Duodenal mucosa (tissue), 2 donors: ENCODE results near the gene ALDH3B1.

Experiments used
- H3K27ac ChIP-seq: one replicate; pipeline ENCODE4 v1.7.0; 2013; ENCODE audit warnings: low read depth, low read length
- H3K27me3 ChIP-seq, 2 donors: one replicate each; pipeline ENCODE4 v1.7.0; 2013; ENCODE audit warnings: low read length in 2 of 2, control low read depth in 1 of 2; ENCODE audit not compliant: insufficient read depth in 2 of 2, control insufficient read depth in 1 of 2
- H3K36me3 ChIP-seq, 2 donors: one replicate each; pipeline ENCODE4 v1.7.0; 2013; ENCODE audit warnings: low read length in 2 of 2, control low read depth in 1 of 2; ENCODE audit not compliant: insufficient read depth in 2 of 2, control insufficient read depth in 1 of 2
- H3K4me1 ChIP-seq, 2 donors: one replicate each; pipeline ENCODE4 v1.7.0; 2013; ENCODE audit warnings: low read length in 2 of 2, control low read depth in 1 of 2; ENCODE audit not compliant: insufficient read depth in 2 of 2, control insufficient read depth in 1 of 2
- H3K4me3 ChIP-seq, 2 donors: one replicate each; pipeline ENCODE4 v1.7.0; 2013; ENCODE audit warnings: low read length in 2 of 2, low read depth in 1 of 2
- H3K9ac ChIP-seq, 2 donors: one replicate each; pipeline ENCODE4 v1.7.0; 2013; ENCODE audit warnings: low read length in 2 of 2, low read depth in 1 of 2
- H3K9me3 ChIP-seq, 2 donors: one replicate each; pipeline ENCODE4 v1.7.0; 2013; ENCODE audit warnings: low read length in 2 of 2, control low read depth in 1 of 2; ENCODE audit not compliant: control insufficient read depth in 1 of 2

ALDH3B1 gene

GRCh38 chr11:68074584-68075352 lies 64.6 kb downstream of the ALDH3B1 start:
- Histone ChIP-seq H3K27me3 (no peaks in the 10 kb centered on the region), H3K27ac (no peak overlapping the region), H3K9me3 (no peaks in the 10 kb centered on the region), H3K36me3 (peaks cover 27 to 54% of the 10 kb centered on the region in 2 donors), H3K4me1 (no peaks in the 10 kb centered on the region), H3K9ac (no peak overlapping the region), H3K4me3 (no peak overlapping the region)

- Histone ChIP-seq H3K9me3 (no peaks in the 10 kb centered on the region), H3K36me3 (peaks cover 15 to 53% of the 10 kb centered on the region in 2 donors), H3K27me3 (no peaks in the 10 kb centered on the region), H3K4me1 (no peaks in the 10 kb centered on the region), H3K9ac (no peak overlapping the region), H3K27ac (no peak overlapping the region), H3K4me3 (no peak overlapping the region)
Measured at GRCh38 chr11:68076371-68077042, 66.4 kb downstream of the ALDH3B1 start.

GRCh38 chr11:68077617-68078582 lies 67.8 kb downstream of the ALDH3B1 start:
- Histone ChIP-seq H3K4me1 (peaks cover 0 to 3% of the 10 kb centered on the region in 2 donors), H3K27me3 (no peaks in the 10 kb centered on the region)

More at GRCh38 chr11:68077617-68078582, 67.8 kb downstream of the ALDH3B1 start:
- peaks cover 9 to 52% of the 10 kb centered on the region in 2 donors for H3K36me3 ChIP-seq
- H3K4me3 ChIP-seq, result no peak overlapping the region
- H3K27ac ChIP-seq, result no peak overlapping the region
- no peaks in the 10 kb centered on the region for H3K9me3 ChIP-seq
- H3K9ac ChIP-seq, result no peak overlapping the region
